Activated B cell treated with CpG ODN at 0.5 μM for 24 hours (primary cell): Measurements from ENCODE around the gene CCR6. TPM values are rescaled to one million over a fixed set of nuclear protein-coding genes. Genes with fewer than 3 reads are reported as not detected.
A peak's percentile ranks its signal among the peaks of the same experiment; 100 is the strongest.
"Not testable (repeated sequence)": the region's sequence is repeated elsewhere in the genome, so short reads cannot be mapped to it uniquely, and the experiment has no call there.

Experiments
- ATAC-seq: fragments of 200-7000 bp; cut with Tn5 transposase; one replicate; pipeline ENCODE4 v1.10.0; 2021; ENCODE audit warnings: low read depth, mild to moderate bottlenecking, moderate library complexity
- CTCF ChIA-PET: fragments of 350-600 bp; sonication (Branson Sonifier 250); formaldehyde crosslinking; loops from one replicate; lab custom pipeline; 2021; ENCODE audit warnings: antibody characterized with exemption; lab: Charles Lee
- POLR2A ChIA-PET: fragments of 350-600 bp; sonication (Branson Sonifier 250); formaldehyde crosslinking; loops from one replicate; lab custom pipeline; 2021; ENCODE audit warnings: antibody characterized with exemption; lab: Charles Lee
- DNase-seq: peaks from one replicate; pipeline ENCODE4 v3.0.0; 2022
- H3K27ac Mint-ChIP-seq: one replicate; pipeline ENCODE4 v1.8.0; 2020; ENCODE audit warnings: mixed read lengths
- H3K27me3 Mint-ChIP-seq: one replicate; pipeline ENCODE4 v1.8.0; 2021; ENCODE audit warnings: mixed read lengths
- H3K36me3 Mint-ChIP-seq: one replicate; pipeline ENCODE4 v1.8.0; 2021; ENCODE audit warnings: low read depth, mixed read lengths
- H3K4me1 Mint-ChIP-seq: one replicate; pipeline ENCODE4 v1.8.0; 2021; ENCODE audit warnings: mixed read lengths
- H3K4me3 Mint-ChIP-seq: one replicate; pipeline ENCODE4 v1.8.0; 2020; ENCODE audit warnings: mild to moderate bottlenecking, mixed read lengths
- H3K9me3 Mint-ChIP-seq: one replicate; pipeline ENCODE4 v1.8.0; 2020; ENCODE audit warnings: mixed read lengths
- intact Hi-C: fragments of 100-400 bp; cut with micrococcal nuclease; formaldehyde crosslinking; loops from one replicate; pipeline ENCODE4 v1.15.1; 2024
- total RNA-seq: library from RNA; stranded (reverse); gene quantifications from 2 replicates; pipeline ENCODE4 v1.2.3, GENCODE V29; 2022
- TF ChIP-seq, protein P1 (sequence below): fragments of 200-600 bp; IDR thresholded peaks from one replicate; pipeline ENCODE4 v1.8.0; 2022; ENCODE audit warnings: antibody characterized with exemption, mild to moderate bottlenecking

The CCR6 gene
- total RNA-seq, 1 donor from 2014 or later, result 28.9 TPM

DNA sequence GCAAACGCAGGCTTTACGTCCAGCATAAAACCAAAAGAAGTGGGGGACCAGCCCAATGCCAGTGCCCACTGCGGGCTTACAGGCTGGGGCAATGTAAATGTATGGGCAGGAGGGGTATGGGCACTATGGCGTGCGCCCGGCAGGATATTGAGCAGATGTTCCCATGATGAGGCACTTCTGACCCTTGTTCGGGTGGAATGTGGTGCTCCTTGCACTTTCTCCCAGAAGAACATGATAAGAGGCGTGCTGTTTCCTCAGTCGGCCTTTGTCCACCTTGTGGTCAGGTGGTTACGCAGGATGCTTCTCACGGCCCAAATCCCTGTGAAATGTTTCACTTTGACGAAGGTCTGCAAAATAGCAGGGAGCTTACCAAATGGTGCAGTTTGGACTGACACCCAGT is 39.7 kb downstream of the CCR6 start:
- TF ChIP-seq, protein P1, sequence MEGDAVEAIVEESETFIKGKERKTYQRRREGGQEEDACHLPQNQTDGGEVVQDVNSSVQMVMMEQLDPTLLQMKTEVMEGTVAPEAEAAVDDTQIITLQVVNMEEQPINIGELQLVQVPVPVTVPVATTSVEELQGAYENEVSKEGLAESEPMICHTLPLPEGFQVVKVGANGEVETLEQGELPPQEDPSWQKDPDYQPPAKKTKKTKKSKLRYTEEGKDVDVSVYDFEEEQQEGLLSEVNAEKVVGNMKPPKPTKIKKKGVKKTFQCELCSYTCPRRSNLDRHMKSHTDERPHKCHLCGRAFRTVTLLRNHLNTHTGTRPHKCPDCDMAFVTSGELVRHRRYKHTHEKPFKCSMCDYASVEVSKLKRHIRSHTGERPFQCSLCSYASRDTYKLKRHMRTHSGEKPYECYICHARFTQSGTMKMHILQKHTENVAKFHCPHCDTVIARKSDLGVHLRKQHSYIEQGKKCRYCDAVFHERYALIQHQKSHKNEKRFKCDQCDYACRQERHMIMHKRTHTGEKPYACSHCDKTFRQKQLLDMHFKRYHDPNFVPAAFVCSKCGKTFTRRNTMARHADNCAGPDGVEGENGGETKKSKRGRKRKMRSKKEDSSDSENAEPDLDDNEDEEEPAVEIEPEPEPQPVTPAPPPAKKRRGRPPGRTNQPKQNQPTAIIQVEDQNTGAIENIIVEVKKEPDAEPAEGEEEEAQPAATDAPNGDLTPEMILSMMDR, result no peak
- Mint-ChIP-seq H3K36me3 (no peaks in the 10 kb centered on the region), H3K4me1 (peaks cover 11% of the 10 kb centered on the region), H3K4me3 (no peak overlapping the region), H3K9me3 (no peaks in the 10 kb centered on the region), H3K27me3 (no peaks in the 10 kb centered on the region), H3K27ac (no peak overlapping the region)
- ATAC-seq, result no peak
- ChIA-PET POLR2A (no interaction called here), CTCF (no interaction called here)
- intact Hi-C loops, result loop anchor here (5.0 kb wide), 1 partner anchor 665 kb away; the partner anchor contains the start of gene AFDN
- no peak for DNase-seq

DNA sequence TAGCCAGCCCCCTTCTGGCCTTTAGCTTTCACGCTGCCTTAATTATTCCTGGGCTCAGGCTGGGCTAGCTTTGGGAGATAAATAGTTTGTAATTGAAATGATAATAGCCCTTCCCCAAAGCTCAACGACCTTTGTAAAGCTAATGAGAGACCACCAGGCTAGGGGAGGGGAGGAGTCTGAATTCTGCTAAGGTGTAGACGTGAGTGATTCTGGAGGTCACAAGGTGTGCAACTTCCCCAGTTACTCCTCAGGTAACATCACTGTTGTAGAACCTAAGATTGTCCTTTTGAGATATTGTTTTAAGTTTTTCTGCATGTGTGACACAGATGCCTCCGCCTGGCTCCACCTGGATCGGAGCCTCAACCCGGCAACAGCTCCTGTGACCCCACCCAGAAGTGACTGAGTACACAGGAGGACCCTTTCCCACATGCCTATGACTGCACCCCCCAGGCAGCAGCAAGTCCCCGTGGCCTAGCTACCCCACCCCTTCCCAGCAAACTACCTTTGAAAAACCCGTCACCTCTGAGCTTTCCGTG is 40.6 kb downstream of the CCR6 start:
- intact Hi-C loops, result loop anchor here (5.0 kb wide), 1 partner anchor 664 kb away; the partner anchor contains the start of gene AFDN
- Mint-ChIP-seq H3K36me3 (no peaks in the 10 kb centered on the region), H3K27me3 (no peaks in the 10 kb centered on the region), H3K4me1 (peaks cover 3% of the 10 kb centered on the region), H3K9me3 (no peaks in the 10 kb centered on the region), H3K27ac (no peak overlapping the region), H3K4me3 (no peak overlapping the region)
- DNase-seq, result no peak
- ChIA-PET POLR2A (no interaction called here), CTCF (no interaction called here)
- TF ChIP-seq, protein P1, result no peak
- no peak for ATAC-seq

DNA sequence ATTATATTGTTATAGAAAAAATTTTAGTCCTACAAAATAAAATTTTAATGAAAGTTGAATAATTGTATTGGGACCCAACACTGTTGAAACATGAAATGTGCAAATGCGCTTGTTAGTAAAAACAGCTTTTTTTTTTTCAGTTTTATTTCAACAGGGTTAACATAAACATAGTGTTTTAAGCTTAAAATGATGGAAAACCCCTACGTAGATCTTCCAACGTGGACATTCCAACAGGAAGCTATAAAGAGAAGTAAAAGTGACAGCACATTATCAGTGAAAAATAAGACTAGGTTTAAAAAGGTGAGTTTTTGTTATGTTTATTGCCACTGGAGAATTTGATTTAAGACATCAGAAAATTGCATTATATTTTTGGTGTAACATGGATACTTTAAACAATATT is 41.4 kb downstream of the CCR6 start:
- intact Hi-C loops, result loop anchor here (5.0 kb wide), 1 partner anchor 663 kb away; the partner anchor contains the start of gene AFDN
- Mint-ChIP-seq H3K27ac (no peak overlapping the region), H3K9me3 (no peaks in the 10 kb centered on the region), H3K4me3 (no peak overlapping the region), H3K36me3 (no peaks in the 10 kb centered on the region), H3K4me1 (no peaks in the 10 kb centered on the region), H3K27me3 (no peaks in the 10 kb centered on the region)
- ATAC-seq (no peak), DNase-seq (no peak)
- TF ChIP-seq, protein P1, result no peak
- POLR2A ChIA-PET, result no interaction called here
- CTCF ChIA-PET, result no interaction called here

DNA sequence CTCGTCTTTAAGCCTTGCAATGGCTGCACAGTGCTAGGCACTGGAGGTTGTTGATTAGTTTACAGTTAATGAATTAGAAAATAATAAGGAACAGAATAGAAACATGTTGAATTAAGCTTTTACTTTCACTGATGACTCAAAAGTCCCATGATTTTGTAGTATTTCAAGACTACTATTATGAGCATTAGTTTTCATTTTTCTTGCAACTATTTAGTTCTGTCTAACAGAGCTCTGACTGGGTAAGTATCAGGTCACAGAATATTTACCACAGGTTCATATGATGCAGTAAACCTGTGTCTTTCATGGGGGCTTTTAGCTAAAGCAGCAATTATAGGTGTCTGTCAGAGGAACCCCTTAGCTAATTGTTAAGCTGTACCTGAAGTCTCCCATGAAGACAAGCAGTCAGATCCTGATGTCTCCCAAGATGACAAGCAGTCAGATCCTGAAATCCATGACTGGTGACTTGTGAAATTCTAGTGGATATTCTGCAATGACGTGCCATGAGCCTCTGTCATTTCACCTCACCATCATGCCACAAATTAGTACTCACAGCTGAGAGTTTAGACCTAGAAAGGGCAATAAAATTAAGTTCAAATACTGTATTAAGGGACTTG is 43.1 kb downstream of the CCR6 start:
- CTCF ChIA-PET, result no interaction called here
- POLR2A ChIA-PET, result no interaction called here
- Mint-ChIP-seq H3K9me3 (no peaks in the 10 kb centered on the region), H3K4me1 (peaks cover 7% of the 10 kb centered on the region), H3K36me3 (no peaks in the 10 kb centered on the region), H3K27me3 (peaks cover 2% of the 10 kb centered on the region), H3K4me3 (no peak overlapping the region), H3K27ac (no peak overlapping the region)
- intact Hi-C loops, result no loop called here
- ATAC-seq (no peak), DNase-seq (no peak)
- TF ChIP-seq, protein P1, result no peak

DNA sequence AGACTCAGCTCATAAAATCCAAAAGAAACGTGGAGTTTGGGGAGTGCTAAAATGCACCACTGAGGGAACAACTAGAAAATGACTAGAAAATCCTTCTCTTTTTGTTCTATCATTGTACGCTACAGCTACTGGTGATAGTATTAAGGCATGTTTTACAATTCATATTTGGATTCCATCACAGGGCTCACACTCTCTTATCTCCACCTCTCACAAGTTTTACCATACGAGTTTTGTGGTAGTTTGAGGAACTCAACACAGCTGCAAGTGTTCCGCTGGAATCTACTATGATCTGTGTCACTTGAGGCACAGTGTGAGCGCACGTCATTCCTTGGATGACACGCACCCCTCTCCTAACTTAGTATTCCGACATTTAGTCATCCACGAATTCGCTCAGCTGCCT is 44.8 kb downstream of the CCR6 start:
- DNase-seq, ATAC-seq, H3K4me3 Mint-ChIP-seq, H3K4me1 Mint-ChIP-seq, H3K36me3 Mint-ChIP-seq, CTCF ChIA-PET, POLR2A ChIA-PET, H3K27me3 Mint-ChIP-seq, H3K27ac Mint-ChIP-seq, H3K9me3 Mint-ChIP-seq, intact Hi-C loops: not testable (repeated sequence)

DNA sequence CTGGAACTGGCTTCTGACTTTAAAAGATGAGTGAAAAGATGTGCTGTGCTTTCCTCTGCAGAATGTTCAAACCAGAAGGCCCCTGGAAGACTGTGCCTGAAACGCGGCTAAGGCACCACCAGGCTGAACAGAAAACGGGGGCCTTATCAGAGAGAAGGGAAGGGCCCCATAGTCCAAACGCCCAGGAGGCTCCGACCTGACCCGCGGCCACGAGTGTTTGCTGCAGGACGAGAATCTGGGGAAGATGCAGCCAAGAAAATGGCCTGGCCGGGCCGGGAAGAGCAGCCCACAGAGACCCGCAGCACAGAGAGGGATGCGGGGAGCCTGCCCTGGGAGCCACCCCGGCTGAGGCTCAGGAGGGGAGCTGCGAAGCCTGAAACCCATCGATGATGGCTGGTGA is 45.4 kb downstream of the CCR6 start:
- DNase-seq, CTCF ChIA-PET, H3K36me3 Mint-ChIP-seq, H3K9me3 Mint-ChIP-seq, H3K27me3 Mint-ChIP-seq, ATAC-seq, POLR2A ChIA-PET, H3K4me3 Mint-ChIP-seq, intact Hi-C loops, H3K27ac Mint-ChIP-seq, H3K4me1 Mint-ChIP-seq: not testable (repeated sequence)

DNA sequence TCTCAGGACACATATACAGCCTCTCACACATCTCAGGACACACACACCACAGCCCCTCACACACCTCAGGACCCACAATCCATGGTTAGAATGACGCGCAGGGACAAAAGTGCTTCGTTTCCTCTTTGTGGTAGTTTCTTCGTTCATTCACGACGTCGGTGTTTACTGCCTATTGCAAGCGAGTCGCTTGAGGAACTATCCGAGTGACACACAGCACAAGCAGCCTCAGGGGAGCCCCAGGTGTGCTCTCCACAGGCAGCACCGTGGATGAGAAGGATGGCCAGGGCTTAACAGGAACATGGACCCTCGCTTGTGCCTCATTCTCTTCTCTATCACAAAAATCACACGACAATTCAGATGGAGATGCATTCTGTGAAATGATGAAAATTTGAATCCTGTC is 47.0 kb downstream of the CCR6 start:
- DNase-seq, H3K27me3 Mint-ChIP-seq, intact Hi-C loops, POLR2A ChIA-PET, H3K4me3 Mint-ChIP-seq, CTCF ChIA-PET, H3K4me1 Mint-ChIP-seq, H3K9me3 Mint-ChIP-seq, H3K36me3 Mint-ChIP-seq: not testable (repeated sequence)
- ATAC-seq, result peak; percentile 71
- peak overlapping the region; percentile 1 for H3K27ac Mint-ChIP-seq

DNA sequence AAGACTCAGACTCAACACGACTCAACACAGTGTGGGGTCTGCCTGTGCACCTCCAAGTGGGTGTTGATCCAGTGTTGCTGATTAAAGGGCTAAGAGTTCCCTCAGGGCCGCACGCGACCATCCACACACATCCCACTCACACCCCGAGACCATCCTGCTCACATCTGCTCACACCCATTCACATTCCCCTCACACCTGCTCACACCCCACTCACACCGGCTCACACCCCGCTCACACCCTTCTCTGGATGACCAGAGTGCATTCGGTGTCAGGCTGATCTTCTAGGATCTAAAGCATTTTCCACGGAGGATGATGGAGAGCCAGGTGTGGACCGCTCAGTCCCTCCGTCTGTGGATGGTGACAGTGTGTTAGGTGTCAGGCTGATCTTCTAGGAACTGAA is 48.4 kb downstream of the CCR6 start:
- CTCF ChIA-PET, H3K4me3 Mint-ChIP-seq, H3K36me3 Mint-ChIP-seq, ATAC-seq, H3K27me3 Mint-ChIP-seq, intact Hi-C loops, H3K4me1 Mint-ChIP-seq, H3K27ac Mint-ChIP-seq, DNase-seq, H3K9me3 Mint-ChIP-seq, POLR2A ChIA-PET: not testable (repeated sequence)

DNA sequence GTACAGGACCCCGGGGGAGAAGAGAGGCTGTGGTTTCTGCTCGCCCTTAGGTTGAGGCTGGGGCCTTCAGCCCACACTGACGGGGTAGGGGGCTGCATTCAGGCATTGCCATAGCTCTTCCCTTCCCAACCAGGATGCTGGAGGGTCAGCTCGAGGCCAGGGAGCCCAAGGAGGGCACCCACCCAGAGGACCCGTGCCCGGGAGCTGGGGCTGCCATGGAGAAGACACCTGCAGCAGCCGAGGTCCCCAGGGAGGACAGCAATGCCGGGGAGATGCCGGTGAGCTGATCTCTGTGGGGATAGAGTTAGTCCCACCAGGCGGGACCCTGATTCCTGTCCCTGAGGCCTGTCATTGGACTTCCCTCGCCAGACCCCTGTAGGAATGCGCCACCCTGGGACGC is 49.1 kb downstream of the CCR6 start:
- H3K36me3 Mint-ChIP-seq, H3K9me3 Mint-ChIP-seq, ATAC-seq, POLR2A ChIA-PET, H3K4me1 Mint-ChIP-seq, CTCF ChIA-PET, DNase-seq, H3K27me3 Mint-ChIP-seq, H3K27ac Mint-ChIP-seq, intact Hi-C loops, H3K4me3 Mint-ChIP-seq: not testable (repeated sequence)
